Vagina (tissue), 2 donors: ENCODE data around the gene GNAI2.
A peak's percentile ranks its signal among the peaks of the same experiment; 100 is the strongest.

Experiments used
- POLR2A ChIP-seq, 2 donors: fragments of 450-650 bp; IDR thresholded peaks; one replicate each; pipeline ENCODE4 v1.6.1; 2017; ENCODE audit warnings: antibody characterized with exemption in 2 of 2, mild to moderate bottlenecking in 2 of 2, moderate library complexity in 2 of 2
- POLR2AphosphoS5 ChIP-seq, 2 donors: sonication (generic); formaldehyde crosslinking; IDR thresholded peaks; one replicate each; pipeline ENCODE4 v1.9.0; 2017; ENCODE audit warnings: antibody characterized with exemption in 2 of 2, mild to moderate bottlenecking in 2 of 2, low read depth in 1 of 2; ENCODE audit not compliant: insufficient read depth in 1 of 2
- TF ChIP-seq, protein P1 (sequence below), 3 experiments: fragments of 450-650 bp in 2 of 3; fragments of 200-600 bp in 1 of 3; sonication (generic) in 1 of 3; IDR thresholded peaks; one replicate each; pipeline ENCODE4 v1.5.1; 2017 to 2019; ENCODE audit warnings: antibody characterized with exemption in 3 of 3, mild to moderate bottlenecking in 2 of 3, moderate library complexity in 2 of 3

- TF ChIP-seq, protein P1, sequence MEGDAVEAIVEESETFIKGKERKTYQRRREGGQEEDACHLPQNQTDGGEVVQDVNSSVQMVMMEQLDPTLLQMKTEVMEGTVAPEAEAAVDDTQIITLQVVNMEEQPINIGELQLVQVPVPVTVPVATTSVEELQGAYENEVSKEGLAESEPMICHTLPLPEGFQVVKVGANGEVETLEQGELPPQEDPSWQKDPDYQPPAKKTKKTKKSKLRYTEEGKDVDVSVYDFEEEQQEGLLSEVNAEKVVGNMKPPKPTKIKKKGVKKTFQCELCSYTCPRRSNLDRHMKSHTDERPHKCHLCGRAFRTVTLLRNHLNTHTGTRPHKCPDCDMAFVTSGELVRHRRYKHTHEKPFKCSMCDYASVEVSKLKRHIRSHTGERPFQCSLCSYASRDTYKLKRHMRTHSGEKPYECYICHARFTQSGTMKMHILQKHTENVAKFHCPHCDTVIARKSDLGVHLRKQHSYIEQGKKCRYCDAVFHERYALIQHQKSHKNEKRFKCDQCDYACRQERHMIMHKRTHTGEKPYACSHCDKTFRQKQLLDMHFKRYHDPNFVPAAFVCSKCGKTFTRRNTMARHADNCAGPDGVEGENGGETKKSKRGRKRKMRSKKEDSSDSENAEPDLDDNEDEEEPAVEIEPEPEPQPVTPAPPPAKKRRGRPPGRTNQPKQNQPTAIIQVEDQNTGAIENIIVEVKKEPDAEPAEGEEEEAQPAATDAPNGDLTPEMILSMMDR (IDR thresholded peaks at IDR 0.05), result no peak
- TF ChIP-seq POLR2A (IDR thresholded peaks at IDR 0.05), result peak in 1 of 2 donors; percentile 25
- peak; percentile 48 to 71 for TF ChIP-seq POLR2AphosphoS5 (IDR thresholded peaks at IDR 0.05; ENCODE audit: insufficient read depth in 1 of 2, low read depth in 1 of 2)
Observed at GRCh38 chr3:50237754-50238548, 1.9 kb downstream of the GNAI2 start.
